Upper lobe of left lung (tissue), 4 donors: ENCODE results near the gene RHO.
"Not testable (repeated sequence)": the region's sequence is repeated elsewhere in the genome, so short reads cannot be mapped to it uniquely, and the experiment has no call there.

ENCODE experiments used
- POLR2A ChIP-seq, 4 donors: fragments of 450-650 bp; IDR thresholded peaks; one replicate each; pipeline ENCODE4 v1.5.1; 2016 to 2017; ENCODE audit warnings: antibody characterized with exemption in 4 of 4, mild to moderate bottlenecking in 2 of 4
- POLR2AphosphoS5 ChIP-seq, 2 donors: sonication (generic); formaldehyde crosslinking; IDR thresholded peaks; one replicate each; pipeline ENCODE4 v1.5.1; 2017; ENCODE audit warnings: antibody characterized with exemption in 2 of 2
- TF ChIP-seq, protein P1 (sequence below), 6 experiments: fragments of 450-650 bp in 4 of 6; fragments of 200-600 bp in 2 of 6; sonication (generic) in 2 of 6; IDR thresholded peaks; one replicate each; pipeline ENCODE4 v1.5.1; 2016 to 2019; ENCODE audit warnings: antibody characterized with exemption in 6 of 6

- TF ChIP-seq, protein P1, sequence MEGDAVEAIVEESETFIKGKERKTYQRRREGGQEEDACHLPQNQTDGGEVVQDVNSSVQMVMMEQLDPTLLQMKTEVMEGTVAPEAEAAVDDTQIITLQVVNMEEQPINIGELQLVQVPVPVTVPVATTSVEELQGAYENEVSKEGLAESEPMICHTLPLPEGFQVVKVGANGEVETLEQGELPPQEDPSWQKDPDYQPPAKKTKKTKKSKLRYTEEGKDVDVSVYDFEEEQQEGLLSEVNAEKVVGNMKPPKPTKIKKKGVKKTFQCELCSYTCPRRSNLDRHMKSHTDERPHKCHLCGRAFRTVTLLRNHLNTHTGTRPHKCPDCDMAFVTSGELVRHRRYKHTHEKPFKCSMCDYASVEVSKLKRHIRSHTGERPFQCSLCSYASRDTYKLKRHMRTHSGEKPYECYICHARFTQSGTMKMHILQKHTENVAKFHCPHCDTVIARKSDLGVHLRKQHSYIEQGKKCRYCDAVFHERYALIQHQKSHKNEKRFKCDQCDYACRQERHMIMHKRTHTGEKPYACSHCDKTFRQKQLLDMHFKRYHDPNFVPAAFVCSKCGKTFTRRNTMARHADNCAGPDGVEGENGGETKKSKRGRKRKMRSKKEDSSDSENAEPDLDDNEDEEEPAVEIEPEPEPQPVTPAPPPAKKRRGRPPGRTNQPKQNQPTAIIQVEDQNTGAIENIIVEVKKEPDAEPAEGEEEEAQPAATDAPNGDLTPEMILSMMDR (IDR thresholded peaks at IDR 0.05) = not testable (repeated sequence)
- not testable (repeated sequence) for TF ChIP-seq POLR2A, POLR2AphosphoS5 (IDR thresholded peaks at IDR 0.05)
Observed at GRCh38 chr3:129499604-129500333, 28.7 kb upstream of the RHO start.
